Liver (tissue), 2 donors: Measurements from ENCODE around the gene GAP43.

Experiments used
- CTCF ChIP-seq: fragments of 150-350 bp; IDR thresholded peaks from 2 replicates; pipeline ENCODE4 v1.5.1; 2017; ENCODE audit warnings: improper control_type of control experiment, low read depth, low read length; ENCODE audit not compliant: missing input control
- FOXA1 ChIP-seq: IDR thresholded peaks from 2 replicates; pipeline ENCODE4 v1.6.1; 2016; ENCODE audit warnings: antibody characterized with exemption
- donor health status: healthy.

GRCh38 chr3:115658337-115659181 is 35.2 kb downstream of the GAP43 start:
- TF ChIP-seq FOXA1 (no peak), CTCF (no peak)
